SKM-1 treated with dmso at 0.1 percent for 144 hours (cell line): ENCODE data around the gene SYNC.

Experiments
- DNase-seq: peaks from one replicate; lab custom pipeline; 2025; ENCODE audit not compliant: unreplicated experiment; lab: John Stamatoyannopoulos, UW

The SYNC gene

DNA sequence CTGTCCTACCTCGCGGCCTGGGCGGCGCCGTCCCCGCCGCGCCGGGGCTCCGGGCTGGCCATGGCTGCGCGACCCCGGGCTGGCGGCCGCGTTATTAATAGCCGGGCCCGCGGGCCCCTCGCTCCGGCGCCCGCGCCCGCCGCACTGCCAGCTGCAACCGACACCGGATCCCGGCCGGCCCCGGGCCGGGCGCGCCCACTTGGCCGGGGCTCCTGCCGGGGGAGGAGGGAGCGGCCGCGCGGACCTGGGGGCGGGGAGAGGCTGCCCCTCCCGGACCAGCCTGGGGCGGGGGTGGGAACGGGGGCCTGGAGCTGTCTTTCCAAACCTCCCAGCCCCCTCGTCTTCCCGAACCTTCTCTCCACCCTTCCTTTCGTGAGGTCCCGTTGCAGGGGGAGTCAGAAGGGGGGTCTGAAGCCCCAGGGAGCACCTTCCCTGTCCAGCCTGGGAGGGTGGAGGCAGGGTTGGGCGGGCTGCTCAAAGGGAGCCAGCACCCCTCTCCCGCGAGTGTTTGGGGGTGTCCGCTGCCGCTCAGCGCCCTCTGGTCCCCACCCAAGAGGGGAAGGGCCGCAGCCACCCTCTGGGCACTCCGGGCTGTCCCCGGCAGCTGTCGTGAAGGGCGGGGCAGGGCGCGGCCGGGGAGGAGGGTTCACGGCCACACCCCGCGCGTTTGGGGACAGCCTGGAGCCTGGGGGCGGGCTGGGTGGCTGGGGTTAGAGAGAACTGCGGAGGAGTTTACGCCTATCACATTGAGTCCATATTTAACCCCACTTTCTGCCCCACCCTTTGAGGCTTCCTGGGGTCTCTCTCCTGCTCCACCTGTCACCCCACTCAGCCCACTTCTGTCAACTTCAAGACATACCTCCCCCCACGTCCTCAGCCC is at the start of gene SYNC:
Gene SYNC (minus strand): TSS at position 172 of the 880 bp plus-strand sequence. CDS start 110 bp downstream, at position 62.
- no peak for DNase-seq

DNA sequence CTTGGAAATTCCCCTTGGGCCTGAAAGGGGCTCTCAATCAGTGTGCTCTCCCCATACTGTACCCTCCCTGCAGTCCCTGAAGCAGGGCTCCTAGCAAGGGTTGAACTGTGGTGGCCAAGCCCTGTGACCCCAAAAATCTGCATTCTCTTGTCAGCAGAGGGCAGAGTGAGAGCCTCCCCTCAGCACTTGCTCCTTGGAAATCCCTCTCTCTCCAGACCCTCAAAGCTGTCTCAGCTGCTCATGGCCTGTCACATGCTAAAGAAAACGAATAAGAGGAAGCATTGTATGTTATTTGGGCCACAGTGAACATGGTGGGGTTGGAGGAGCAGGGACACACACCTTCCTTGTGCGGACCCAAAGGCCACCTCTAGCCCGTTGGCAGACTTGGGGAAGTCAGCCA is 47.2 kb upstream of the SYNC start:
- no peak for DNase-seq

DNA sequence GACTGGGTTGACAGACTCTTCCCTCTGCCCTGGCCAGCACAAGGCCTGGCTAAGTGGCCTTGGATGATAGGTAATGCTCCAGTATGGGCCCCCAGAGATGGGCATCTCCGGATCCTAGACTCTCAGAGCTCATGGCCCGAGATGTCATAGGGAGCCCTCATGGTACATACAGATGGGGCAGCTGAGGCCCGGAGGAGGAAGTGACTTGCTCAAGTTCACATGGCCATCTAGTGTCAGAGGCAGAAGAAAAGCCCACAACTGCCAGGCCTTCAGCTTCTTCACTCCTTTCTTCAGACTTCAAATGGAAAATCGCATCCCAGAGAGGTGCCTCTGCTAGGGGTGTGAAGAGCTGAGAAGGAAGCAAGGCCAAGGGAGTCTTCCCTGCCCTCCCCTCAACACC is 46.8 kb upstream of the SYNC start:
- DNase-seq, result peak; percentile 27

DNA sequence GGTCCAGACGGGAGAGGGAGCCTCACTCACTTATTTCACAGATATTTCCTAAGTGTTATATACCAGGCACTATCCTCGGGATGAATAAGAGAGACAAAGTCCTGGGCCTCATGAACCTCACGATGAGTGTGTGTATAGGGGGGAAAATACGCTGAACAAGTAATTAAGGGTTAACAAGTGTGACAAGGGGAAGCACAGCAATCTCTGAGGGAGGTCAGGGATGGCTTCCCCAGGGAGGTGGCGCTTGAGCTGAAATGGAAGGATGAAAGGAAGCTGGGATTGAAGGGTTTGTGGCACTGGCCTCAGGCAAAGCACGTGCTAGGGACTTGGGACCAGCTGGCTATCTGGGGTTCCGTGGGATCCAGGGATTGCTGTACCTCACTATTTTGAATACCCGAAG is 46.4 kb upstream of the SYNC start:
- no peak for DNase-seq

DNA sequence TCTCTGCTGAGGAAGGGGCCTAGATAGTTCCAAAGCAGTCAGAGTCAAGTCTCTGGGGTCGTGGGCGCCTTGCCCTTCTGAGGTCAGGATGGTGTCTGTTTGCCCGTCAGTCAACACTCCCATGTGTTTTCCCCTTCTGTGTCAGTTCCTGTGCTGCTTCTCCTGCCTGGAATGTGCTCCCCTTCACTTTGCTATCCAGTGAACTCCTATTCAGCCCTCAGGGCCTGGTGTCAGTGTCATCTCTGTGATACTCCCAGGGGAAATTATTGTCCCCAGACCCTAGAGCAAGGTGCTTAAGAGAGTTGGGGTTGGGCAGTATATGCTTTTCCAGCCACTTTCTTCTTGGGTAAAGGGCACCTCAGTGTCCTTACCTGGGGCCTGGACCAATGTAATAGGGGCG is 45.8 kb upstream of the SYNC start:
- DNase-seq, result no peak

DNA sequence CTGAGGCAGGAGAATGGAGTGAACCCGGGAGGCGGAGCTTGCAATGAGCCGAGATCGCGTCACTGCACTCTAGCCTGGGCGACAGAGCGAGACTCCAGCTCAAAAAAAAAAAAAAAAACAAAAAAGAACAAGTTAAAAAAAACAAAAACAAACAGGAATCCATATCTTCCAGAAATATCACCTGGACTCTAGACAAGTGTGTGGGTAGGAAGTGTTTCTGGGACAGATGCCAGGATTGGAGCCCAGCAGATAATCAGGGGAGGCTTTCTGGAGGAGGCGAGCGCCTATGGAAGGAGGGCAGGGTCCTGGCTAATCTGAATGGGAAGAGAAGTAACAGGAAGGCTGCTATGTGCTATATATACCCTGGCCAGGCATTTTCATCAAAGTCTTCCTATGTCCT is 43.6 kb upstream of the SYNC start:
- DNase-seq, result no peak

DNA sequence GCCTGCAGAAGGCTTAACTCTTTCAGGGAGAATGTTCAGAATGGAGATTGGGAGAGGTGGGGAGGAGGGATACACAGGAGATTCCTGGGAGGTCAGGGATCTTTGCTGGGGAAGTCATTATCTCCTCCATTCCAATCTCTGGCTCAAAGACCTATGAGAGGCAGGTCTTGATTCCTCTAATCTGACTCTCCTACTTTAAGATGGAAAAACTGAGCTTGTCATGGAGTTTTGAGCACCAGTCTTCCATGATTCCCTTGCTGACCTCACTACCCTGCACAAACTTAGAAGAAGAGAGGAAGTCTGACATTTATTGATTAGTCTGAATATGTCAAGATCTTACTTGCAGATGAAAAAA is 41.5 kb upstream of the SYNC start:
- DNase-seq, result no peak

DNA sequence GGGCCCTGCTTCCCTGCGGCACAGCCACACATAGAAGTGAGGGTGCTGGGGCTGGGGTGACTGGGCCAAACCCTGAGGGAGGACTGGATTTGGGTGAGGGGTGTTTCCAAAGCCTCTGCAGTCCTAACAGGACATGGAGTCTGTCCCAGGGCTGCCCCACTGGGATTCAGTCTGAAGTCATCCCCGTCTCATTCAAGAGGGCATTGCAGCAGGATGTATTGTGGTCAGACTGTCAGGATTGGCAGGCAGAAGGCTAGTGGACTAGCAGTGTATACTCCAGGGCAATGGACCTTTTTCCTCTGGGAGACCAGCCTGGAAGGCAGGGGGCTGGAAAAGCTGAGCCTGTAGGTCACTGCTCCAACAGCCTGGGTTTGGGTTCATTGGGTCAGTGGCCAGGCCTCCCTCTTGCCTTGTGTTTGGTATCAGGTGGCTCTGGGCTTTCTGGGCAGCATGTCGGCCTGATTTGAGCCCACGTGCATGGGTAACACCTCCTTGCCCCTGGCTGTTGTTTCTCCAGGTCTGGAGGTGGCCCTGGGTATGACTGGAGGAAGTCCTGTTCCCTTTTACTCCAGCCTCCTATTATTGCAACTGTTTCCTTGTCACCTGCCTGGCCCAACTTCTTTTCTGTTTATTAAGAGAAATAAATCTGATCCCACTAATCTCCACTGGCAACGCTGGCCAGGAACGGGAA is 41.0 kb upstream of the SYNC start:
- no peak for DNase-seq

DNA sequence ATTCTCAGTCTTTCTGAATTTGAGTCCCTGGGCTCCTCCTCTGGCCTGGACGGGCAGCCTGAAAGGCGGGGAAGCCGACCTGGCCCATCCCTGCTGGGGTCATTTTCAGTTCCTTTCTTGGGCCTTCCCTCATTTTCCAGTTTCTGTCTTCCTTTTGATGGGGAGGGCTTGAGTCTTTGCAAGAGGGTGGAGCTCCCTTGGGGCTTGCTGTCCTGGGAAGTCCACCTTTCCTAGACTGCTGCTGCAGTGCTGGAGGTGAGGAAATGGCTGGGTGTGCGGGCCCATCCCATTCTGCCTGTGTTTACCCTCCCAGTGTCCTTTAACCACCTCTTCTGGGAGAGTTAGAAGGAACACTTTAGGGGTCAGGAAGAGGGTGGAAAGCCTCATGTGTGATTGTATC is 40.4 kb upstream of the SYNC start:
- no peak for DNase-seq

DNA sequence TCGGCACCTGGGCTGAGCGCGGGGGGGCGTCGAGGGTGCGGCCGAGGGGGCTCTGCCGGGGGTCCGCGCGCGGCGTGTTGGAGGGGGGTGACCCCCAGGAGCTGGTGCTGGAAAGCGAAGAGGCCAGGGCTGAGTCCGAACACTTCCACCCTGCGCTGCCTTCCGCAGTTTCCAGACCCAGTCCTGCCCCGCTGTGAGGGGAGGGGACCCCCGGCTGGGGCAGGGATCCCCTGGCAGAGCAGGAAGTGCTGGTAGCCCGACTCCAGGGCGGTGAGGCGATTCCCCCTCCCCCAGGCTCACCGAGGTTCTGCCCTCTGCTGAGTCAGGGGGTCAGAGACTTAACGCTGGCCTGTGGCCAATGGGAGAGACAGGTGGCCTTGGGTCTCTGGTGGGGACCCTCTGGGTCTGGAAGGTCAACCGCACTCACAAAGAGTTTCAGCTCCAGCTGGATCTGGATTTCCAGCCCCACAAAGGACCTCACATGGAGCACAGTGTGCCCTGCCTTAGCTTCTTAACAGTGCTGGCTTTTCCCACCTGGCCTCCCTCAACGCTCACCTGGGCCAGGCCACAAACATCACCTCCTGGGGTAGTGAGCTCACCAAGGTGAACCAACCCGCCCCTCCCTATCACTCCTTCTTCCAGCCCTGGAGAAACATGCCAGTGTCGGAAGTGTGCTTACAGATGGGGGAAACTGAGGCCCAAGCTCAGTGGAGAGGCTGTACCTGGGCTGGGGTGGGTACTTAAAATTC is 39.8 kb upstream of the SYNC start:
- DNase-seq, result no peak

DNA sequence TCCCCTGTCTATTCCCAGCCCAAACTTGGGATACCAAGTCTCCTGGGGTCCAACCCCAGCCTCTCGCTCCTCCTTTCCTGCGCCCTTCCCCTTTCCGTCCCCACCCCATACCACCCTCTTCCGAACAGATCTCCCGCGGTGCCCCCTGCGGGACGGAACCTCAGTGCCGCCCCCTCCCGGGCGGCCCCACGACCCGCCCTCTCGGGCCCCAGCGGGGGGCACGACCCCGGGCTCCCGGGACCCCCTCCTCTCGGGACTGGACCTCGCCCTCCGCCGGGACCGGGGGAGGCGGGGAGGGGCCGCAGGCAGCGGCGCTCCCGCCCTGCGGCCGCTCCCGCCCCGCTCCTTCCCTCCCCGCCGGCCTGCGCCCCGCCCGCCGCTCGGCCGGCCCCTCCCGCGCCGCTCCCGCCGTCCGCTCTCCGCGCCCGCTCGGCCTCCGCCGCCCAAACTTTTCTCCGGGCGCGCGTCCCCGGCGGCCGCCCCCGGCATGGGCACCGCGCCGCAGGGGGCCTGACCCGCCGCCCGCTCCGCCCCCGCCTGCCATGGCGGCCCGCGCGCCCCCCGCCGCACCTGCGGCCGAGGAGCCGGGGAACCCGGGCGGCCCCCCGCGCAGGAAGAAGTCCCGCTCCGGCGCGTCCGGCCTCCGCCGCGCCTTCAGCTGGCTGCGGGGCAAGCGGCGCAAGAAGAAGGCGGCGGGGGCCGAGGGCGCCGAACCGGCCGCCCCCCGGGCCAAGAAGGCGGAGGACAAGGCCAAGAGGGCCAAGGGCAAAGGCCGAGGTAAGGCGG is 39.0 kb upstream of the SYNC start:
- no peak for DNase-seq

DNA sequence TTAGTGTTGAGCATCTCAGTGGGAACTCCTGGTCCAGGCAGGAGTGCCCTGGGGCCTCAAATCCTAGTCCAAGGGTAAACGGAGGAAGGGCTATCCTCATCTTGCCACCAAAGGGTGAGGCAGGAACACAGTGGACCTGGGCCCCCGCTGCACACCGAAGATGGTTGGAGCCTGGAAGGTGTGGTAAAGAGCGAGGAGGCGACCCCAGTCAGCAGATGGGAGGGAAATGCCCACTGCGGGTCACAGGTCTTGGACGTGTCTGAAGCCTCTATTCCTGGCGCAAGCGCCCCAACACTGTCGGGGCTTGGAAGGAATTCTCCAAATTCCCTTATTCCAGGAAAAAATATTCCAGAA is 38.5 kb upstream of the SYNC start:
- DNase-seq, result no peak

DNA sequence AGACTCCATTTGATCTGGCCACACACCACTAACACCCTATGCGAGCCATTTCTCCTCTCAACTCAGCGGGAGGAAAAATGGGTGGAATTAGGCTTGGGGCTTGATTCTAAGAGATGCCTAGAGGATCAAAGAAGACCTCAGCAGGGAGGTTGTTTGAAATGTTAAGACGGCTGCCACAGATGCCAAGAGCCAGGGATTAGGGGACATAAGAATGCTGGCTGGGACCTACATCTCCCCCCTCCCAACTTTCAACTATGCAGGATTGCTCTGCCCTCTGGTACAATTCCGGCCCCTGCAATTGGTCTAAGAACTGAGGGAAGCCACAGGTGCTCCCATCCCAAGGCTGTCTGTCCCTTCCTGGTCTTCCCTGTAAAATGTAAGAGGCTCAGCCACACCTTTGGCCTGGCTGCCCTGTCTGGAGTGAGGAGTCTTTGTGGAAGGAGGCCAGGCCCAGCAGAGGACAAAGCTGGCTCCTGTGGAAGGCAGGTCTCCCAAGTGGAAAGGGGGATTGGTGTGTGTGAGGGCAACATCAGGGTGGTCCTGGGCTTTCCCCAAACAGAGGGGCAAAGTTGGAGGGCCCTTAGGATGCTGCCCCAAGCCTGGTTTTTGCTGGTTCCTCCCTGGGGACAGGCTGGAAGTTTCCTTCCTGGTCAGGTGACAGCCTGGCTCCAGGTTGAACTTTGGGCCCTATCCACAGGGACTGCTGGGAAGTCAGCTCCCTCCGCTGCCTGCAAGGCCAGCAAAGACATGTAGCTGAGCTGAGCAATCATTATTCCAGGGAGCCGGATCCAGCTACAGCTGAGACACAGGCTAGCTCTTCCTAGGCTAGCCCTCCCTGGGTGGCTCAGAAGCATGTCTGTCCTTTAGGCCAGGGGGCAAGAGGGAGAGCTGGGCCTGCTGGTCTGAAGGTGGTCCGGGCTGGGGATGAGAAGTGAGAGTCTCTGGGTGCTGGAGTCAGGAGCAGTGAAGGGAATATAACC is 34.5 kb upstream of the SYNC start:
- DNase-seq, result no peak

DNA sequence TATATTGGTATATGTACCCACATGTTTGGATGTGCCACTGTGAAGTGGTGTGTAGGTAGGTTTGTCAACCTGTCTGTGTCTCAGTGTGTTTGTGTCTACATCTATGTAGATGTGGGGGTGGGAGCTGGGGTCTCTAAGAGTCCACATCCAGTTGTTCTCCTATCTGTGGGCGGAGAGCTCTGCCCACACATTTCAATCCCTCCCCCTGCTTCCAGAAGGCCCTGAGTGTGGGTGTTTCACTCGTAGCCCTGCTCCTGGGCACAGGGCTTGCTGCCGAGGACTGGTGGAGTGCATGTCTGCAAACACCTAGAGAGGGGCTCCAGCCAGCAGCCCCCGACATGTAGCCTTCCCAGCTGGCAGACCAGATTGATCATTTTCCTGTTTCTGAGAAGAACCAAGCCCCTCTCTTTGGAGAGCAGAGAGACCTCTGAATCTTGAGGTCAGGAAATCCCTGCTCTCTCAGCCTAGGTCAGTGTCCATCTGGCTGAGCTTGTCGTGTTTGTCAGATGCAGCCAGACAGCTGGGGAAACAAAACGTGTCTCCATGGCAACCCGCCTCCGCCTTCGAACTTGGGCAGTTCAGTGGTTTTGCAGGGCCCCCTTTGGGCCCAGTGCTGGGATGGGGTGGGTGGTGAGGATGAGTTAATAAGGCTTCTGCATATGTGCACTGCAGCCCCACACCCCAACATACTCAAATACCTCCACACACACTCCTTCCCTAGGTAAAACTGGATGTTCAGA is 31.2 kb upstream of the SYNC start:
- no peak for DNase-seq

DNA sequence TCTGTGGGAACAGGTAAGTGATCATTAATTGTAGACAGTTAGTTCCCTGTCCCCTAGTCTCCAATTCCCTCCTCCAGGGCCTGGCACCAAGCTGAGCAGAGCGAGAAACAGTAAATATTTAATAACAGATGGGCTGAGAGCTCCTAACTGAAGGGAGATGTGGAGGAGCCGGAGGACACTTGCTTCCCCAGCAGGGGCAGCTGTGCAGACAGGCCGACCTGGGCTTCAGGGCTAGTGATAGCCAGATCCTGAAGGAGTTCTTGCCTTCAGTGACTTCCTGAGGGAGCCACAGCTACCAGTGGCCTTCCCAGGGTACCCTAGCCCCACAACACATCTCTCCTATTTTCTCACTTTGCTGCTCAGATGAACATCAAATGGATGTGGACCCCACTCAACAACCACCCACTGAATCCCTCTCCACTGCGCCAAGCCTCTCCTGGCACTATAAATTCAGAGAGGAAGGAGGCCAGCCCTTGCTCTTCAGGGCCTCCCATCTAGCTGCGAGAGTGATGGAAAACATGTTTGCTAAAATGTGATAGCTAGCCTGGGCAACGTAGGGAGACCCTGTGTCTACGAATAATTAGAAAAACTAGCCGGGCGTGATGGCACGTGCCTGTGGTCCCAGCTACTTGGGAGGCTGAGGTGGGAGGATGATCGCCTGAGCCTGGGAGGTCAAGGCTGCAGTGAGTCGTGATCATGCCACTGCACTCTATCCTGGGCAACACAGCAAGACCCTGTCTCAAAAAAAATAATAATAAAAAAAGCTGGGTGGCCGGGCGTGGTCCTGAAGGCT is 26.9 kb upstream of the SYNC start:
- DNase-seq, result no peak

DNA sequence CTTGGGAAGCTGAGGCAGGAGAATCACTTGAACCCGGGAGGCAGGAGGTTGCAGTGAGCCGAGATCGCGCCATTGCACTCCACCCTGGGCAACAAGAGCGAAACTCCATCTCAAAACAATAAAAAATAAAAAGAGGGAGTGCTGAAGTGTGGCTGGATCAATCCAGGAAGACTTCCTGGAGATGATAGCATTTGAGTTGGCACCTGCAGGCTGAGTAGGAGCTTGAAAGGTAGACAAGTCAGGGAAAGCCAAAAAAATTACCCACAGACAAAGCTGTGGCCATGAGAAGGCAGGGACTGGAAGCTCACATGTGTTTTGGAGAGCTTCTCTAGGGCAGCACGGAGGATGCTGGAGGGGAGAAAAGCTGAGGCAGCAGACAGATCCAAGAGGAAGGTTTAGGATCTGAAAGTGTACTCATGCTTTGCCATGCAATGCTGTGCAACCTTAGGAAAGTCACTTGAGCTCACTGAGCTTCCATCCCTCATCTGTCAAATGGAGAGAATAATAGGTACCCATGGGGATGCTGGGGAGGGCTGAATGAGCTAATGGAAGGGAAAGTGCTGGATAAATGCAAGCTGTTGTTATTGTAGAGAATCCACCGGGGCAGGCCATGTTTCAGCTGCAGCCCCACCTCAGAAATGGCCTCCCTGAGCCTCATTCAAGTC is 26.0 kb upstream of the SYNC start:
- no peak for DNase-seq

DNA sequence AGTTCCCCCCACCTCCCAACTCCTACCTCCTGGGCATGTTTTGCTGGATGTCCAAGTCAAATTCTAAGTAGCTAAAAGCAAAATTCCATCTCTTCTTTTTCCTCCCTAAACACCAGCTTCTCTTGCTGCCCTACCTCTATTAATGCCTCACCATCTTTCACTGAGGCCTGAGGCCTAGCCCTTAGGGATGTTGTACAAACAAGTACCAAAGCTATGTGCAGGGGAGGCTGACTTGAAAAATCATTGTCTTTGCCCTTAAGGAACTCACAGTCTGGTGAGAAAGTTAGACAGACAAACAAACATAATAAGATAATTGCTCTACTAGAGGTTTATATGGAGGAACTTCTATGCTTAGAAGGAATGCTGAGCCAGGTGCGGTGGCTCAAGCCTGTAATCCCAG is 25.3 kb upstream of the SYNC start:
- DNase-seq, result no peak

DNA sequence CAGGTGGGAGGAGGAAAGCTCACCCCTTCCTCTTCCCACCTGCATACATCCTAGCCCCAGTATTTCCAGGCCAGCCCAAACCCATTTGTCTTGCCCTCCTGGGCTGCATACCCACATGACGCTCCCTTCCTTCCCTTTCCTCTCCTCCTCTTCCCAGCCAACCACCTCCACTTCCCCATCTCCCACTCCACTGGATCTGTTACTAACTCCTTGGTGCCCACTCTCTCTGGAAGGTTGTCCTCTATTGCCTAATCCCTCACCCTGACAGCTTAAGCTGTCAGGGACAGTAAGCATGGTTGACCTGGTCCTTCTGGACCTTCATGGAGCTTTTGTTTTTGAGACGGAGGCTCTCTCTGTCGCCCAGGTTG is 23.0 kb upstream of the SYNC start:
- no peak for DNase-seq
